ENCODE measurements around the gene DCDC2. TPM values are rescaled to one million over a fixed set of nuclear protein-coding genes. Genes with fewer than 3 reads are reported as not detected.
A peak's percentile ranks its signal among the peaks of the same experiment; 100 is the strongest.

Gene DCDC2
- total and polyA plus RNA-seq, 2 experiments from 2014 or later, result 0.06 TPM; not detected in 1

DNA sequence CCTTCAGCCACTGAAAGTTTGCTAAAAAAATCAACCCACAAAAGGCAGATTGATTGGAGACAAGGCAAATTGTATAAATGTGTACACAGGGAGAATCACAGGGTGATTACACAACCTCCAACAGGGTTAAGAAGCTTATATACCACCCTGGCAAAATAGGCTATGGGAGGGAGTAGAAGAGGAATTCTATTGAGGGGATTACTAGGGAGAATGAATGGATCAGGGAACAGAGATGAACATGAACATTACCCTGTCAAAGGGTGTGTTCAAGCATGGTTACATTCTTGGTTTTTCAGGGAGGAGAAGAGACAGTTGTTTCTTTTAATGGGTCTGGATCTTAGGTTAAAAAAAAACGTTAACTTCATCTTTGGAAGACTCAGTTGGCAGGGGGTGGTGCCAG, 39.8 kb upstream of the DCDC2 start:
- H3K9me3 ChIP-seq (ENCODE audit: low read depth), result peaks cover 3% of the 10 kb centered on the region
- TF ChIP-seq CTCF (IDR thresholded peaks at IDR 0.05; ENCODE audit: low read depth, low read length), result no peak
- no peak overlapping the region for H3K4me3 ChIP-seq
- H3K27me3 ChIP-seq, result no peaks in the 10 kb centered on the region
- no peaks in the 10 kb centered on the region for H3K36me3 ChIP-seq
- peaks cover 7% of the 10 kb centered on the region for H3K4me1 ChIP-seq (ENCODE audit: low read depth)
- DNase-seq (ENCODE audit: low read depth in 1 of 2, low spot score in 1 of 2), result no peak
- no peak overlapping the region for H3K27ac ChIP-seq

DNA sequence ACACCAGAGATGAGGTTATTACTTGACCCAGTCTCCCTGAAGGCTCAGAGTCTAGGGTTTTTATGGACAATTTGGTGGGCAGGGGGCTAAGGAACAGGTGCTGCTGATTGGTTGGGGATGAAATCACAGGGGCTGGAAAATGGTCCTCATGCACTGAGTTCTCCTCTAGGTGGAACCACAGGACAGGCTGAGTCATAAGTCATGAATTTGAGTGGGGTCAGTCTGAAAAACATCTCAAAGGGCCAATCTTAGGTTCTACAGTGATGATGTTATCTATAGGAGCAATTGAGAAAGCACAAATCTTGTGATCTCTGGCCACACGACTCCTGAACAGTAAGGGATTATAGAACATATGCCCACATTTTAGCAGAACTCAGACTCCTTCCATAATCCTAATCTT, 39.0 kb upstream of the DCDC2 start:
- no peak for TF ChIP-seq CTCF (IDR thresholded peaks at IDR 0.05; ENCODE audit: low read depth, low read length)
- DNase-seq (ENCODE audit: low read depth in 1 of 2, low spot score in 1 of 2), result no peak
- Histone ChIP-seq H3K4me1 (ENCODE audit: low read depth) (peaks cover 7% of the 10 kb centered on the region), H3K9me3 (ENCODE audit: low read depth) (peaks cover 3% of the 10 kb centered on the region), H3K36me3 (no peaks in the 10 kb centered on the region), H3K27me3 (no peaks in the 10 kb centered on the region), H3K4me3 (no peak overlapping the region), H3K27ac (no peak overlapping the region)

DNA sequence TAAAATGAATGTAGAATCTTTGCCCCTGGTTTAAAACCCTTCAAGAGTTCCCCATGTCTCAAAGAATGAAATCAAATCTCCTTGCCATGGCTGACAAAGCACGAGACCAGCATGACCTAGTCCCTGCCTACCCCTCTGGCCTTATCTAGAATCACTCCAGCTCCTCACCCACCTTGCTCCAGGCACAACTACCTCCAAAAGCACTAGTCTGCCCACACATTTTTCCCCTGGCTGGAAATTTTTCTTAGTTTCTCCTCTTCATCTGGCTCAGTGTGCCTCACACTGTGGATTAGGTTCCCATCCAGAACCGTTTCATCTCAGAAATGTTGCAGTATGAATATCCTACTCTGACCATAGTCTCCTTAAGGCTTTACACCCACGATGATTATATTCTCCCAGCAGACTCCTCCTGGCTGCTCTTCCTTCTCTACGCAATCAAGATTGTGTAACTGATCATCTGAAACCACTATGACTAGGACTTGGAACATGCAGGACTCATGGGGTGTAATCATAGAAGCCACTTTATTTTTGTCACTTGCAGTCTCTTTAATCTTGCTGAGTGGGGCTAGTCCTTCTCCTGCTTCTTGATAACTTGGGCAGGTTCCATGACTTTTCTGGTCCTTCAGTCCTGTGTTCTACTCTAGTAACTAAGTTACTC, 37.0 kb upstream of the DCDC2 start:
- Histone ChIP-seq H3K36me3 (no peaks in the 10 kb centered on the region), H3K27ac (no peak overlapping the region), H3K27me3 (no peaks in the 10 kb centered on the region), H3K9me3 (ENCODE audit: low read depth) (peaks cover 3% of the 10 kb centered on the region), H3K4me3 (no peak overlapping the region), H3K4me1 (ENCODE audit: low read depth) (no peaks in the 10 kb centered on the region)
- TF ChIP-seq CTCF (IDR thresholded peaks at IDR 0.05; ENCODE audit: low read depth, low read length), result no peak
- peak in 1 of 2 donors; percentile 78 for DNase-seq (ENCODE audit: low read depth in 1 of 2, low spot score in 1 of 2)

GRCh38 chr6:24394061-24394779, 36.4 kb upstream of the DCDC2 start:
- no peaks in the 10 kb centered on the region for H3K36me3 ChIP-seq
- H3K9me3 ChIP-seq (ENCODE audit: low read depth), result peaks cover 3% of the 10 kb centered on the region
- no peak overlapping the region for H3K27ac ChIP-seq
- no peaks in the 10 kb centered on the region for H3K27me3 ChIP-seq
- no peak for DNase-seq (ENCODE audit: low read depth in 1 of 2, low spot score in 1 of 2)
- H3K4me3 ChIP-seq, result no peak overlapping the region
- no peak for TF ChIP-seq CTCF (IDR thresholded peaks at IDR 0.05; ENCODE audit: low read depth, low read length)
- H3K4me1 ChIP-seq (ENCODE audit: low read depth), result no peaks in the 10 kb centered on the region

GRCh38 chr6:24391756-24392405, 34.0 kb upstream of the DCDC2 start:
- Histone ChIP-seq H3K27me3 (no peaks in the 10 kb centered on the region), H3K4me1 (ENCODE audit: low read depth) (no peaks in the 10 kb centered on the region), H3K4me3 (no peak overlapping the region), H3K9me3 (ENCODE audit: low read depth) (peaks cover 1% of the 10 kb centered on the region), H3K36me3 (no peaks in the 10 kb centered on the region), H3K27ac (no peak overlapping the region)
- no peak for TF ChIP-seq CTCF (IDR thresholded peaks at IDR 0.05; ENCODE audit: low read depth, low read length)
- DNase-seq (ENCODE audit: low read depth in 1 of 2, low spot score in 1 of 2), result no peak

All from cardiac muscle cell (in vitro differentiated cells and primary cell).